GM20431 (cell line): ENCODE results near the gene CNPPD1.

Experiments used
- in situ Hi-C: fragments of 300-500 bp; cut with MseI, MboI; formaldehyde crosslinking; loops from one replicate; pipeline ENCODE4 v1.15.0; 2020; ENCODE audit warnings: low sequenced_read_pairs; ENCODE audit not compliant: unreplicated experiment

Gene CNPPD1

DNA sequence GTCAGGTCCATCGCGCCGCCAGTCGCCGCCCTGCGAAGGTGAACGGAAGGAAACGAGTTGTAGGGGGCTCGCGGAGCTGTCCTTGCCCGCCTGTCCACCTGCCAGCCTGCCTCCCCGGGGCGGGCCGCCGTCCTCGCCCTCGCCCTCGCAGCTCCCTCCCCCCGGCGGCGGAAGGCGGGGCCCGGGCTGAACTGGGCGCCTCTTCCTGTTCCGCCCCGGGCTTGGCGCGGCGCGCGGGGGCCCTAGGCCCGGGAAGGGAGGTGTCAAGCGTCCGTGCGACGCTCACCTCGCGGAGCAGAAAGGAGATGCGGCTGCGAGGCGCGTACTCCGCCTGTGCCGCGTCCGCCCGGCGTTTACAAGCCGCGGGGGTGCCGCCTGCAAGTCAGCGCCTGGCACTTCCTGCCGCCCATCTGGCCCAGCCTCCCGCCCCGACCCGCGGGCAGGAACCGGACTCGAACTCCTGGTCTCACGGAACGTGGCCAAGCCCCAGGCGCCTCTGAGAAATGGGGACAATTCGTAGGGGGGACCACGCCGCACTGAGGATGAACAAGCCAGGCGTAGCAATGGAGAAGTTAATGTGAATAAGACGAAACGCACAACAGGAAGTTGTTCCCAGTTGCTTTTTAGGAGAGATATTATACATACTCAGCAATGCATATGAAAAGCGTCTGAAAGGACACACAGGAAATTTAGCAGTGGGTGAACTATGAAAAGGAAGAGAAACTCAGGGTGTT is at the start of gene CNPPD1:
CNPPD1 (minus strand) TSS at position 108 of the 734 bp plus-strand sequence; CDS start at position 11, 97 bp downstream.
- in situ Hi-C loops = no loop called here

DNA sequence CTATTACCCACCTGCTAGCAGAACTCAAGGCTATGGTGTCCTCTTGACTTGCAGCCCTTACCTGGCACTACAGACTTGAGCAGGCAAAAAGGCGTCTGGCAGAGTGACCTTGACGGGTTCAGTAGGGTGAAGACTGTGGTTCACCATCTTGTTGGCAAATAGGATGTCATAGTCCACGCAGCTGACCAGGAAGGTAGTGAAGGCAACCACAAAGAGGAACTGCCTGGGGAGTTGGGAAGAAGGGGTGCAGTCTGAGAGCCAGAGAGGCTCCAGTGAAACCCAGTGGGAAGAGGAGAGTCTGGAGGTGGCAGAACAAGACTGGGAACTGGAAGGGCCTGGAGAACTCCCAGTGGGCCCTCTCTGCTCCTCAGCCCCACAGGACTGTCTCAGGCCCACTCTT is 48.6 kb upstream of the CNPPD1 start:
- in situ Hi-C loops = no loop called here

DNA sequence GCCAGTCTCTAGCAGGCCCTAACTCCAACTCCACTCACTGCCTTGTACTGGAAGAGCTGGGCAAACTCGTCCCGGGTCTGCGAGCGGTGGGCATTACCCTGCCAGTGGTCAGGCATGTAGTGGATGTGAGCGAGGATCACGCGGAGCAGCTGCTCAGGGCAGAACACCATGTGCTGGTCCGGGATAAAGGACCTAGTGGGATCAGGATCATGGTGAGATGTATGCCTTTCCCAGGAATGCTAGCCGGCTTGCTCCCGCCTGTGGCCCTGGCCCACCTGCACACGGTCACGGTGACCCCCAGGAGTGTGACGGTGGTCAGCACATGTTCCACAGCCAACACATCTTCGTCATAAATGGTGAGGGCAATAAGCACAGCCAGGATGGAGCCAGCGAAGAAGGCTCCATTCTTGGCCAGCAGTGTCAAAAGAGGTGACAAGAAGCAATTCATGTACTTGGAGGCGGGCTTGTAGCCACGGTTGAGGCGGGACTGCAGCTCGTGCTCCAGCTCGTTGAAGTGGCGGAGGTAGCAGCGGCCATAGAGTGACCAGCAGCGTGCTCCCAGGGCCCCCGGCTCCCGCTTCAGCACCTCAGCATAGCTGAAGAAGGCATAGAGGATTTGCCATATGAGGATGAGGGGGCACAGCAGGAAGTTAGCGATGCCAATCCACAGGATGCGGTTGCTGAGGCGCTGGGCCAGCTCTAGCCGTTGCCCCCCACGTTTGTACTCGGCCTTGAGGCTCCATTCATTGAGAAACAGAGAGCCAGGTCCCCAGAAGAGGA is 47.3 kb upstream of the CNPPD1 start:
- in situ Hi-C loops = no loop called here

DNA sequence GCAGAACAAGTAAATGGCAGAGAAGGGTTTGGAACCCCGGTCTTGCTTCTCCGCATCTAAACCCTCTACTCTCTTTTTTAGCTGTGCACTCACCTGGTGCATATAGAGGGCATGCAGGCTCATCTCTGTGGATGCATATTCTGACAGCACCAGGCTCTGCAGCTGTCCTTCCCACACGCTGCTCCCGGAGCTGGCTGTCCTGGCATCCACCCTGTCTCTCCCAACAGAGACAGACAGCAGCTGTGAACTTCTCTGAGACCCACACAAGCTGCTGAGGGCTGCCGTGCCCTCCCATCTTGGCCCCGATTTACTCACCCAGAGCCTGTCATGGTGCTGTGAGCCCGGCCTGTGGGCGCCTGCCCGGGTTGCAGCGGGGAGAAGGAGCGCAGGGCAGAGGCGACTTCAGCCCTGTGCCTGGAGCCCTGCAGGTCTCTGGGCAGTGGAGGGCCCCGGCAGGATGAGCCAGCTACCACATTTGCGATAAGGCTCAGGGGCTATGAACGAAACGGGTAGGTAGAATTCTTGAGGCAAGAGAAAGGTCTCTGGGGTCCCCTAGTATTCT is 45.3 kb upstream of the CNPPD1 start:
- in situ Hi-C loops = no loop called here

DNA sequence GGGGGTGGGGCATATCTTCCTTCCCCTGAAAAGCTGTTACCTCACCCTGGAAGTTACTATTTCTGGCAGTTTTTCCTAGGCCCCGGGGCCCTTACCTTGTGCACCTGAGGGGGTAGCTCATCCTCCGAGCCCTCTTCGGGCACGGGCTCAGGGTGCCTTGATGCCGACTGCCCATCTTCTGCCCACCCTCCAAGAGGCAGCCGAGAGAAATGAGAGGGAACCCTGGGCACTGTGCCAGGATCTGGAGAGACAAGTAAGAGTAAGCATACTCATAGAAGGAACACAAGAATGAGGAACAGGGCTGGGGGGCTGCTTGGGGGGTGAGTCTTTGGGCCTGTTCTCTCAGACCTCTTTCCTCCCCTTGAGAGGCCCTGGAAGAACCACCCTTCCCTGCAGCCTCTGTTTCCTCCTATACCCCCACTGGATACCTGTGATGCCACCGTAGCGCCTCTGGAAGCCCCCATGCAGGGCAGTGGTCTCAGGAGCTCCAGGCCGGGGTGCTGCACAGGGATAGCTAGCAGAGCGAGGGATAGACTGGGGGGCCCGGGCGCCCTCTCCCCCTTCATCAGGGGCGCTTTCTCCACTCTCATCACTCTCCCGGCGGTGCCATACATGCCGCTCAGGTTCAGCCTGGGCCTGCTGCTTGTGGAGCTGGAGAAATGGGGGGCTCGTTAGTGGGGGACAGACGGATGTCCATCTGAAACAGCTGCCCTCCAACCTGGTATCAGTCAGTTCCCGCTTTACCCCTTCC is 44.1 kb upstream of the CNPPD1 start:
- in situ Hi-C loops = no loop called here

DNA sequence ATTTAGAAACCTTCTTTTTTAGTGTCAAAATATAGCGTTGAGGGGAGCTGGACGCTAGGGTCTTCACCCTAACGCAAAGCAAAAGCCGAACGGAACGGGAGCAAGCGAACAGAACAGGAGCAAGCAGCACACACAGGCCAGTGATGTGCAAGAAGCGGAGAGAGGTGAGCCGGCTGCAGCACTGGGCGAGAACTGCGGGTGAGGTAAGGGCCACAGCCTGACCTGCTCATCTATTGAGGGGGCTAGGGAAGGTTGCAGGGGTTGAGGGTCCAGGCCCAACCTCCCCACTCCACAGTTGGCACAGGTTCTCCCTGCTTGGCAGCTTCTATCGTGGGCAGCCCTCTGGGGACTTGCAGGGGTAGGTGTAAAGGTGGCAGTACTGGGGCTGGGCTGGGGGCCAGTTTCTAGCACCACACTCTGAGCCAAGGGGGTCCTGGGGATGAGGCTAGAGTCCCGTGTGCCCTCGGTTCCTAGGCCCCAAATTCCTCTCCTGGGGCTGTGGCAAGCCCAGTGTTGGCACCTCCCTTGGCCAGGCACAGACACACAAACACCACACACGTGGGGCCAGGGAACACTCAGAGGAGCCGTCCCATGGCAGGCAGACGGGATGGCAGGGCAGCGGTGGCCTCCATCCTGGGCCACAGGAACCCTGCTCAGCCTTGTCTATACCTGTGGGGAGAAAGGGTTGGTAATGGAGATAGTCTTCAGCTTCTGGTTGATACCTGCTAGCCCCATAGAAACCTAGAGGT is 43.2 kb upstream of the CNPPD1 start:
- in situ Hi-C loops = no loop called here

DNA sequence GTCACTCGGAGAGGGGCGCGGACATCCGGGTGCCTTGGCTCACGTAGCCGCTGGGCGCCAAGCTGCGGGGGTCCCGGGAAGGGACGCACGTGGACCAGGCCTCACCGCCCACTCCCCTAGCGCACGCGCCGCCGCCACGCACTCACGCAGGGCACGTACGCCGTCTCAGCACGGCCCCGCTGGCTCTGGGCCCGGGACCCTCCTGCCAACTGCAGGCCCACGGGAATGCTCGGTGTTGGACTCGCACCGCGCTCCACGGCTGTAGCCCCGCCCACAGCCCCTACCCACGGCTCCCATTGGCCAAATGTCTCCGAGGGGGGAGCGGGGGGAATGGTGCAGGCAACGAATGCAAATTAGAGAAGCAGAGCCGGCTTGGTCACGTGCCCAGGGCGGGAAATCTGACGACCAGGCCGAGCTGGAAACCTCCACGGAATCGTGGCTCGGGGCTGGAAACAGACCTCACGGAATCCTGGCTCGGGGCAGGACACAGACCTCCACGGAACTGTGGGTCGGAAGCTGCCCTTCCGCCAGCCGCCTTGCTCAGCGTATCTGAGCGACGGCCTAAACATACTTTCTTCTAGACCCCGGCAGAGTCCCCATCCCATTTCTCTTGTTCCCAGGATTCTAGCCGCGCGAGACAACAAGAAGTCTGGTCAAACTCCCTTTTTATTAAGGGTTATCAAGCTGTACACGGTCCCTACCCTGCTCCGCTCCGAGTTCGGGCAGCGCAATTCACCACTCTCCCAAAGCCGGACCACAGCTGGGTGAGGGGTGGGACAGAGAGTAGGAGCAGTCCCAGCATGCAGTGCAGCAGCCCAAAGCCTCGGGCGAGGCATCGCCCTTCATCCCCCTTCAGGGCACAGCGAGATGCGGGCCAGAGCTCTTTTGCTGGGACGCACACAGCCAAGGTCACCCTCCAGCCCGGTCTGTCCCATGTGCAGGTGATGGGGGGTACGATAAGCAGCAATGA is 42.3 kb upstream of the CNPPD1 start, which contains the start of gene ABCB6:
ABCB6 (minus strand) TSS at position 227 of the 970 bp plus-strand sequence. CDS start 285 bp downstream, outside the sequence.
- in situ Hi-C loops = no loop called here

DNA sequence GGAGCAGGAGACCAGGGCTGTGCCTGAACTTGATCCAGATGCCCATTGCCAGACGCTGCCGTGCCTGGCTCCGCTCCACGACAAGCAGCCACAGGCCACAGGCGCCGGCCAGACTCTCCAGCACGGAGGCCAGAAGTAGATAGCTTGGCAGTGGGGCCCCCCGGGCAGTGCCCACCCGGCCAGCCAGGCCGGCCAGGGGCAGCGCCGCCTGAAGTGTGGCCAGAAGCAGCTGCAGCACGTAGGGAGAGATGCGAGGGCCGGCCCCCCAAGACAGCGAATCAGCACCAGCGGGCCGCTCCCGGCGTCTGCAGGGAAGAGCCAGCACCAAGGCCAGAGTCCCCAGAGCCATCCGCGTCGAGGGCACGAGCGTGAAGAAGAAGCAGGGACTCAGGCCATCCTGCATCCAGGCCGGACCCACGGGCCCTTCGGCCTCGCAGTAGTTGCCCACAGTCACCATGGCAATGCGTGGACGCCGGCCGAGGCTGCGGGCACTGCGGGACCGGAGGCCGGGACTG is 41.5 kb upstream of the CNPPD1 start:
- in situ Hi-C loops = no loop called here

DNA sequence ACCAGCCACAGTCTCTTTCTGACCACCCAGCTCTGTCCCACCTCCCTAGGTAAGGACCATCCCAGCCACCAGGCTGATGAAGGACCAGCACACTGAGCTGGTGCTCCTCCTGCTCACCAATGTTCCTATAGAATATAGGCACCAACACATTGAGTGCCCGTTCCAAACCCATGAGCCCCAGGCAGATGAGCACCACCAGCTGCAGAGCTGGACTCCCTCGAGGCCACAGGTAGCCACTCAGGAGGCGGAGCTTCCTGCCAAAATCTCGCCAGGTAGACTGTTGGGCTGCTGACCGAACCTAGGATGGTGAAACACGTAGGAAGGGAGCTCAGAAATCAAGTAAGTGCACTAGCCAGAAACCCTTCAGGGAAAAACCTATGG is 39.8 kb upstream of the CNPPD1 start:
- in situ Hi-C loops = no loop called here

DNA sequence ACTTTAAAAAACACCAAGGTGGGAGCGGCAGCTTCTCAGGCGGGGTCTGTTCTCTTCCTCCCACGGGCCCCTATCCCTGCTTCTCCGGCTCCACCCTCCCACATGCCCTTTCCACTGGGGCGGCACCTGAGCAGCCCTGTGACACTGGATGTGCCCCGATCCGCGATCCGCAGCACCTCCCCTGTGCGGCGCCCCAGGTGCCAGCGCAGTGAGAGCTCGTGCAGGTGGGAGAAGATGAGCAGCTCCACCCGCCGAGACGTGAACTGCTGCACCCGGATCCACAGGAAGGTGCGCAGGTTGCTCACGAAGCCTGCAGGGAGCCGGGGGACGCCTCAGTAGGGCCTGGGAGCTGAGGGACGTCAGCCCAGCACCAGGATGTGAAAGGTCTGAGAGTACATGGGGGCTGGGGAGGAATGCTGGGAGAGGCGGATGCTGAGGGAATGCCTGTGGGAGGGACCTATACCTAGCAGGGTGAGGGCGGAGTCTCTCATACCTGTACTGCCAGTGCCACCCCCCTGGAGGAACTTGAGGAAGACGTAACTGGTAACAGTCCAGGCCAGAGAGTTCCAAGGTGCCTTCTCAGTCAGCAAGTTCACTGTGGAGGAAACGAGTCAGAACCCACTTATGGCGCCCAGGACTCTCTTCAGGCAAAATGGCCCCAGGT is 39.3 kb upstream of the CNPPD1 start:
- in situ Hi-C loops = no loop called here

DNA sequence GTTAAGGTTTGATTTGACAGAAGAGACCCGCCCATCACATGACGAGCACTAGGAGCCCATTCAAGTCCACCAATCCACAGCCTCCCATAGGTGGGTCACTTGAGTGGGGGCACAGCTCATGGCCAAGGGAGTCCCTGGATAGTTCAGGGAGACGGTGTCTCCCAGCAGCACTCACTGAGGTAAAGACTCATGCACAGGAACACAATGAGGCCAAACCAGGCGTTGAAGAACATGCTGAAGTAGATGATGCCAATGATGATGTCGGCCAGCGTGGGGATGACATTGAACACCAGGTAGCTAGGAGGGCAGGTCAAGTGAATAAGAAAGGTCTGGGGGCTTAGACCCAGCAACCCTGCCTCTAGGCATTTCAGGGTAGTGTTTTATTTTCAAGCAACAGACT is 38.1 kb upstream of the CNPPD1 start:
- in situ Hi-C loops = no loop called here

DNA sequence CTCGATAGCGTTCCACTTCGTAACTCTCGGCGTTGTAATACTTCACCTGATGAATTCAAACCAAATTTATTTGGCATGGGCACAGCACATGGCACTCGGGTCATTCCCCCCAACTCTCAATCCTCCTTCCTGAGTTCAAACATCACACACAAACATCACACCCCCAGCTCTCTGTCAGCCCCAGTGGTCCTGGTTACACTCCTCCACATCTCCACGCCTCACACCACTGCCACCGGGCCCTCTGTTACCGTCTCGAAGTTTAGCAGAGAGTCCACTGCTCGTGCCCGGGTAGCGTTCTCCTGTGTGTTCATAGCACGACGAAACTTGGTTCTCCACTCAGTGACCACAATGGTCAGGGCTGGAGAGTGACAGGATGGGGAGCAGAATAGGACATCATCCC is 37.4 kb upstream of the CNPPD1 start:
- in situ Hi-C loops = no loop called here

DNA sequence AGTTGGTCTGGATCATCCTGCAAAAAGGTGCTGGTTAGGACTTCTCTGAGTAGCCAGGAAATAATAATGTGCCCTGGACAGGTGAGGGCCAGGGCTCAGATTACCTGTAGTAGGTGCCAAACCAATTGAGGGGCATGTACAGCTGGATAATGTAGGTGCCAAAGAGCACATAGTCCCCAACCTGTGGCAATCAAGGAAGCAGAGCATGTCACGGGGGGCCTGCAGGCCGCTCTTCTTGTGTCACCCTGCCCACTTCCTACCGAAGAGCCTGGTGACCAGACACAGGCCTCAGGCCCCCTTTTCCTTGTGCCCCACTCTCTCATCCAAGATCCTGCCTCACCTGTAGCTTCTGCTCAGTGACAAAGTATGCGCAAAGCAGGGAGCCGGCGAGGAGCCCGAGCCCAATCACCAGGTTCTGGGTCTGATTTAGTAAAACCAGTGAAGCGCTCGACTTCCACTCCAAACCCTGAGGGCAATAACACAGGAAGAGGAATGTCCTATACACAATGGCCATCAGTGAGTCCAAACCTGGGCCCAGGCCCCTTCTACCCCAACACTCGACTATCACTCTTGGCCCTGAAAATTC is 36.9 kb upstream of the CNPPD1 start:
- in situ Hi-C loops = no loop called here

DNA sequence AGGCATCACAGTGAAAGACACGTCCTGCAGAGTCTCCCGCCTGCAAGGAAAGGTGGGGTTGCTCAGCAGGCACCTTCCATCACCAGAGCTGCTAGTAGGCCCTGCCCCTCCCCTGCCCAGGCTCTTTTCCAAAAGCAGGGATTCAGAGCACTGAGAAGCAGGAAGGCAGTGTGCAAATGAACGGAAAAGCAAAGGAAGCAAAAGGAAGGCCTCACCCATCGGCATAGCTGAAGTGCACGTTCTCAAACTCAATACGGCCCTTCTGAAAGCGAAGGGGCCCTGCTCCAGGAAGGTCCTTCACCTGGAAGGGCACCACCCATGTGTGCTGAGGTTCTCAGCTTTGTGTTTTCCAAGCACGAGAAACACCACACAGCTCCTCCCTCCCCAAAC is 36.3 kb upstream of the CNPPD1 start:
- in situ Hi-C loops = no loop called here

DNA sequence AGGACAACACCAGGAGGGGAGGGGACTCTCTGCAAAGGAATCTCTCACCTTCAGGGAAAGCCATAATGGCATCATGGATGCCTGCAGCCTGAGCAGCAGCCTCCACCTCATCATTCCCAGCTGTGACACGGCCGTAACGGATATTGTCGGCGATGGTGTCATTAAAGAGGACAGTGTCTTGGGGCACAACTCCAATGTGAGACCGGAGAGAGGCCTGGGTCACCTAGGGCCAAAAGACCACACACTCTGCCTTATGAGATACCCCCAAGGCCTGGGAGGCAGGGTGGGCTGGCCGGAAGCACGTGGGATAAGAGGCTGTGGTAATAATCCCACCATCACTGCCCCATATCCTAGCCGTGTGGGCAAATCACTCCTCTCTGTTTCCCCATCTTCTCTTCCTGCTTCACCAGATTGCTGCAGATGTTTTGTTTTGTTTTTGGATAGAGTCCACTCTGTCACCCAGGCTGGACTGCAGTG is 34.2 kb upstream of the CNPPD1 start:
- in situ Hi-C loops = no loop called here

DNA sequence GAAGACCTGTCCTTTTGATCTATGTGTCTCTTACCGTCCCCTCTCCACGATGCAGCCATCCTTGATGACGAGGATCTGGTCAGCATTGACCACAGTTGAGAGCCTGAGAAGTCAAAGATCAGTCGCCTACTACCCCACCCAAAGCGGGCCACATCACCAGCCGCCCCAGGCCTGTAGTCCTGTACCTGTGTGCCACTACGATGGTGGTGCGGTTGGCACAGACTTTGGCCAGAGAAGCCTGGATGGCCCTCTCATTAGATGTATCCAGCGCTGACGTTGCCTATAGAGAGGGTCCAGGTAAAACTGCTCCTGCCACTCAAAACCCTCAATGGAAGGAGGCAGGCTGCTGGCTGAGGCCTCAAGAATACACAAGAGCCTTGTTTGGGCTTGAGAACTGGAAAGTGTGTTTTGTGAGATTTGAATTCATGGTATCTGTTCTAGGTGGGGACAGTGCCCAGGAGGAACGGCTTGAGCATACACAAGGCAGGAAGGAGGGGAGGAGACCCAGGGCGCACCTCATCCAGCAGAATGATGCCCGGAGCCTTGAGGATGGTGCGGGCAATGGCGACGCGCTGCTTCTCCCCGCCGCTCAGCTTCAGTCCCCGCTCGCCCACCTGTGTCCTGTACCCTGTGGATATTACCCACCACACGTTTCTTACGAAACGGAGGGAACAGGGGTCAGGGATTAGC is 33.6 kb upstream of the CNPPD1 start:
- in situ Hi-C loops = no loop called here
